Measurements from ENCODE around the gene PSMD12.

PSMD12 gene

GRCh38 chr17:67366193-67367157, at the start of gene PSMD12:
PSMD12 (minus strand) TSS chr17:67366577; CDS start chr17:67366519, 58 bp downstream.
- Histone ChIP-seq H3F3A (ENCODE audit: control insufficient read depth, insufficient read depth) (peaks cover 8% of the 10 kb centered on the region), H3K27ac (ENCODE audit: low read depth, low read length) (peak within 1 kb of the TSS; percentile 41), H4K20me1 (ENCODE audit: control insufficient read depth, insufficient read depth, low read depth, low read length) (peaks cover 22% of the 10 kb centered on the region; the same call in 1 of the 2 replicates), H3K9me3 (ENCODE audit: control insufficient read depth, insufficient read depth, low read length) (no peaks in the 10 kb centered on the region), H3K9me2 (replicated peaks; ENCODE audit: control insufficient read depth, low read length) (no peaks in the 10 kb centered on the region), H3K4me3 (ENCODE audit: low read length) (peak within 1 kb of the TSS; percentile 93), H3K79me2 (ENCODE audit: control insufficient read depth, low read length) (peaks cover 53% of the 10 kb centered on the region), H3K4me1 (ENCODE audit: control insufficient read depth, low read length) (peaks cover 38% of the 10 kb centered on the region), H3K36me3 (ENCODE audit: control insufficient read depth, low read length) (peaks cover 40% of the 10 kb centered on the region), H3K27me3 (ENCODE audit: control insufficient read depth, low read length) (no peaks in the 10 kb centered on the region), H3K4me2 (ENCODE audit: low read length) (peak within 1 kb of the TSS; percentile 86)
- TF ChIP-seq EZH2phosphoT487 (IDR thresholded peaks at IDR 0.05; ENCODE audit: borderline replicate concordance, low read length) (no peak), CTCF (IDR thresholded peaks at IDR 0.05; ENCODE audit: low read depth, low read length, poor library complexity, severe bottlenecking) (no peak)

- Histone ChIP-seq H4K20me1 (ENCODE audit: control insufficient read depth, insufficient read depth, low read depth, low read length) (no peaks in the 10 kb centered on the region), H3K79me2 (ENCODE audit: control insufficient read depth, low read length) (no peaks in the 10 kb centered on the region), H3K9me2 (replicated peaks; ENCODE audit: control insufficient read depth, low read length) (no peaks in the 10 kb centered on the region), H3K4me3 (ENCODE audit: low read length) (no peak overlapping the region), H3K27me3 (ENCODE audit: control insufficient read depth, low read length) (no peaks in the 10 kb centered on the region), H3K4me1 (ENCODE audit: control insufficient read depth, low read length) (peaks cover 7% of the 10 kb centered on the region), H3K27ac (ENCODE audit: low read depth, low read length) (no peak overlapping the region), H3K36me3 (ENCODE audit: control insufficient read depth, low read length) (no peaks in the 10 kb centered on the region), H3K9me3 (ENCODE audit: control insufficient read depth, insufficient read depth, low read length) (no peaks in the 10 kb centered on the region), H3F3A (ENCODE audit: control insufficient read depth, insufficient read depth) (no peaks in the 10 kb centered on the region), H3K4me2 (ENCODE audit: low read length) (no peak overlapping the region)
- TF ChIP-seq CTCF (IDR thresholded peaks at IDR 0.05; ENCODE audit: low read depth, low read length, poor library complexity, severe bottlenecking) (no peak), EZH2phosphoT487 (IDR thresholded peaks at IDR 0.05; ENCODE audit: borderline replicate concordance, low read length) (no peak)
These were observed 48.9 kb upstream of the PSMD12 start for GRCh38 chr17:67415291-67415690.

GRCh38 chr17:67414559-67414958, 48.2 kb upstream of the PSMD12 start:
- no peaks in the 10 kb centered on the region for H3F3A ChIP-seq (ENCODE audit: control insufficient read depth, insufficient read depth)
- H4K20me1 ChIP-seq (ENCODE audit: control insufficient read depth, insufficient read depth, low read depth, low read length), result no peaks in the 10 kb centered on the region
- H3K27me3 ChIP-seq (ENCODE audit: control insufficient read depth, low read length), result no peaks in the 10 kb centered on the region
- TF ChIP-seq CTCF (IDR thresholded peaks at IDR 0.05; ENCODE audit: low read depth, low read length, poor library complexity, severe bottlenecking) (no peak), EZH2phosphoT487 (IDR thresholded peaks at IDR 0.05; ENCODE audit: borderline replicate concordance, low read length) (no peak)
- H3K36me3 ChIP-seq (ENCODE audit: control insufficient read depth, low read length), result no peaks in the 10 kb centered on the region
- H3K4me3 ChIP-seq (ENCODE audit: low read length), result no peak overlapping the region
- no peaks in the 10 kb centered on the region for H3K79me2 ChIP-seq (ENCODE audit: control insufficient read depth, low read length)
- no peak overlapping the region for H3K4me2 ChIP-seq (ENCODE audit: low read length)
- no peak overlapping the region for H3K27ac ChIP-seq (ENCODE audit: low read depth, low read length)
- no peaks in the 10 kb centered on the region for H3K4me1 ChIP-seq (ENCODE audit: control insufficient read depth, low read length)
- H3K9me2 ChIP-seq (replicated peaks; ENCODE audit: control insufficient read depth, low read length), result no peaks in the 10 kb centered on the region
- H3K9me3 ChIP-seq (ENCODE audit: control insufficient read depth, insufficient read depth, low read length), result no peaks in the 10 kb centered on the region
